GM12878 (cell line): Measurements from ENCODE around the gene MICB. TPM values are rescaled to one million over a fixed set of nuclear protein-coding genes. Genes with fewer than 3 reads are reported as not detected.

Experiments
- ATAC-seq: fragments of 200-7000 bp; cut with Tn5 transposase; 3 replicates; pipeline ENCODE4 v1.9.1; 2020; ENCODE audit warnings: mild to moderate bottlenecking, moderate library complexity
- BruUV-seq: library from RNA; stranded (reverse); fragments of 400-500 nt; replicated peaks from 2 replicates; lab custom pipeline; 2021; lab: Mats Ljungman, UMichigan
- CTCF ChIA-PET: fragments of 300-600 bp; sonication (Branson Sonifier 250); formaldehyde crosslinking; extraction: SDS; loops from one replicate; lab custom pipeline; 2021; ENCODE audit warnings: inconsistent platforms; lab: Yijun Ruan, JAX
- POLR2A ChIA-PET: fragments of 350-600 bp; formaldehyde crosslinking; extraction: SDS; loops from one replicate; lab custom pipeline; 2021; ENCODE audit warnings: inconsistent platforms; lab: Charles Lee
- RAD21 ChIA-PET: fragments of 300-600 bp; sonication (Branson Sonifier 250); formaldehyde crosslinking; loops from one replicate; lab custom pipeline; 2023; ENCODE audit warnings: antibody characterized with exemption; ENCODE audit not compliant: unreplicated experiment; lab: Charles Lee
- SMC1A ChIA-PET: fragments of 300-600 bp; sonication (Branson Sonifier 250); formaldehyde crosslinking; loops from one replicate; lab custom pipeline; 2023; ENCODE audit not compliant: unreplicated experiment, uncharacterized antibody; lab: Charles Lee
- DNase-seq: peaks from one replicate; pipeline ENCODE4 v3.0.0-alpha.2; 2011; ENCODE audit warnings: low read depth, low spot score
- FAIRE-seq: peaks from 3 replicates; lab custom pipeline; 2011; peaks lifted over from hg19 to GRCh38; lab: Jason Lieb, UNC
- H2AFZ ChIP-seq: 2 replicates; pipeline ENCODE4 v1.6.0; 2011; ENCODE audit warnings: low read depth, low read length, control low read depth; ENCODE audit not compliant: control insufficient read depth
- H3K27ac ChIP-seq: 2 replicates; pipeline ENCODE4 v1.5.1; 2011; ENCODE audit warnings: control low read depth; ENCODE audit not compliant: control insufficient read depth, insufficient read depth
- H3K27me3 ChIP-seq, 2 experiments: replicated peaks in 1 of 2; 2 replicates each; pipeline versions ENCODE4 v1.6.0 to v1.6.1; 2011; ENCODE audit warnings: low read length in 1 of 2; ENCODE audit not compliant: control insufficient read depth in 2 of 2, insufficient read depth in 2 of 2
- H3K36me3 ChIP-seq, 2 experiments: 2 replicates each; pipeline ENCODE4 v1.5.1; 2011; ENCODE audit warnings: low read length in 1 of 2; ENCODE audit not compliant: control insufficient read depth in 2 of 2, insufficient read depth in 2 of 2
- H3K4me1 ChIP-seq: 2 replicates; pipeline ENCODE4 v1.6.1; 2011; ENCODE audit warnings: mild to moderate bottlenecking, low read length, moderate library complexity, mixed read lengths; ENCODE audit not compliant: control insufficient read depth, insufficient read depth
- H3K4me2 ChIP-seq: 2 replicates; pipeline ENCODE4 v1.6.0; 2011; ENCODE audit warnings: control low read depth; ENCODE audit not compliant: control insufficient read depth, insufficient read depth
- H3K4me3 ChIP-seq: fragments of 200-600 bp; sonication (generic); 2 replicates; pipeline ENCODE4 v1.5.1; 2016
- H3K79me2 ChIP-seq: 2 replicates; pipeline ENCODE4 v1.6.0; 2011; ENCODE audit warnings: low read length; ENCODE audit not compliant: control insufficient read depth, insufficient read depth
- H3K9ac ChIP-seq: 2 replicates; pipeline ENCODE4 v1.8.0; 2011; ENCODE audit warnings: low read length, control low read depth, mixed read lengths; ENCODE audit not compliant: control insufficient read depth, insufficient read depth
- H3K9me3 ChIP-seq: replicated peaks from 3 replicates; pipeline ENCODE4 v1.5.1; 2011; ENCODE audit warnings: mild to moderate bottlenecking, low read length; ENCODE audit not compliant: control insufficient read depth, insufficient read depth
- H4K20me1 ChIP-seq: 2 replicates; pipeline ENCODE4 v1.6.0; 2011; ENCODE audit not compliant: control insufficient read depth, insufficient read depth
- ASH2L ChIP-seq: fragments of 300-600, 200-600 bp; sonication (generic); IDR thresholded peaks from 2 replicates; pipeline ENCODE4 v1.6.1; 2017; ENCODE audit warnings: low read depth, mild to moderate bottlenecking, borderline replicate concordance
- BCL11A ChIP-seq: IDR thresholded peaks from 2 replicates; pipeline ENCODE4 v1.6.1; 2011; ENCODE audit warnings: low read depth, low read length
- CEBPZ ChIP-seq: fragments of 150-350 bp; IDR thresholded peaks from 2 replicates; pipeline ENCODE4 v1.6.1; 2016; ENCODE audit warnings: low read depth, low read length
- CHD1 ChIP-seq: IDR thresholded peaks from 2 replicates; pipeline ENCODE4 v1.6.1; 2012; ENCODE audit warnings: low read depth, low read length, improper control_type of control experiment
- CREM ChIP-seq: IDR thresholded peaks from 2 replicates; pipeline ENCODE4 v1.6.1; 2014; ENCODE audit warnings: antibody characterized with exemption, low read depth
- ESRRA ChIP-seq: IDR thresholded peaks from 2 replicates; pipeline ENCODE4 v1.6.1; 2012; ENCODE audit warnings: mild to moderate bottlenecking, low read length, improper control_type of control experiment
- FOXM1 ChIP-seq: IDR thresholded peaks from 2 replicates; pipeline ENCODE4 v1.6.1; 2012; ENCODE audit warnings: low read depth, mild to moderate bottlenecking, inconsistent platforms, low read length, moderate library complexity
- IKZF1 ChIP-seq: fragments of 450-650 bp; conservative IDR thresholded peaks from 2 replicates; pipeline ENCODE4 v1.6.1; 2017; ENCODE audit warnings: antibody characterized with exemption, mild to moderate bottlenecking
- KAT2A ChIP-seq: conservative IDR thresholded peaks from 2 replicates; pipeline ENCODE4 v1.6.1; 2011; ENCODE audit warnings: low read depth, low read length; ENCODE audit not compliant: control insufficient read depth
- KDM1A ChIP-seq: fragments of 200-600 bp; sonication (generic); IDR thresholded peaks from 2 replicates; pipeline ENCODE4 v1.6.1; 2016; ENCODE audit warnings: borderline replicate concordance
- KLF5 ChIP-seq: fragments of 450-650 bp; IDR thresholded peaks from 2 replicates; pipeline ENCODE4 v1.6.1; 2014; ENCODE audit warnings: mild to moderate bottlenecking; ENCODE audit not compliant: partially characterized antibody
- MYB ChIP-seq: fragments of 150-350 bp; IDR thresholded peaks from 2 replicates; pipeline ENCODE4 v1.6.1; 2014; ENCODE audit warnings: mild to moderate bottlenecking, low read depth, low read length, borderline replicate concordance
- NR2C1 ChIP-seq: fragments of 450-650 bp; IDR thresholded peaks from 2 replicates; pipeline ENCODE4 v1.6.1; 2017; ENCODE audit warnings: antibody characterized with exemption, mild to moderate bottlenecking, moderate library complexity
- PBX3 ChIP-seq: IDR thresholded peaks from 2 replicates; pipeline ENCODE4 v1.6.1; 2011; ENCODE audit warnings: mild to moderate bottlenecking, low read depth, low read length, moderate library complexity; ENCODE audit not compliant: insufficient replicate concordance
- SUZ12 ChIP-seq: fragments of 200-600 bp; sonication (generic); IDR thresholded peaks from one replicate; pipeline ENCODE4 v1.6.1; 2018; ENCODE audit warnings: antibody characterized with exemption, mild to moderate bottlenecking; ENCODE audit not compliant: unreplicated experiment
- ZNF592 ChIP-seq: fragments of 450-650 bp; IDR thresholded peaks from 2 replicates; pipeline ENCODE4 v1.6.1; 2017; ENCODE audit warnings: mild to moderate bottlenecking, moderate library complexity
- WGBS: methylation state at CpG from one replicate; pipeline ENCODE4 v1.1.6; 2016; ENCODE audit warnings: low lambda C conversion rate; ENCODE audit not compliant: insufficient replicate concordance, insufficient coverage; ENCODE audit errors: missing lambda C conversion rate; 5-methylcytosine and 5-hydroxymethylcytosine counted together
- in situ Hi-C: fragments of 300-500 bp; cut with MboI; formaldehyde crosslinking; loops from 9 replicates; pipeline ENCODE4 v1.14.3; 2018; ENCODE audit warnings: mixed read lengths
- intact Hi-C: fragments of 100-400 bp; cut with micrococcal nuclease; formaldehyde crosslinking; loops from one replicate; pipeline ENCODE4 v1.14.2; 2022; ENCODE audit not compliant: unreplicated experiment
- polyA plus RNA-seq, 11 experiments: library from polyadenylated mRNA; depleted of rRNA in 4 of 11; unstranded in 6 of 11; stranded (reverse) in 5 of 11; fragments of >200 nt; fragmentation: Nextera tagmentation in 4 of 11; fragmentation: Illumina TruSeq in 1 of 11; extraction: Ambion mirVana in 4 of 11; extraction: Trizol in 1 of 11; gene quantifications; 1 replicate in 1 of 11; 2 replicates in 10 of 11; pipeline versions ENCODE4 v1.2.1 to v1.2.3, GENCODE V29; 2011 to 2016; ENCODE audit warnings: inconsistent platforms in 2 of 11, missing spikeins in 2 of 11, low read depth in 1 of 11
- total RNA-seq, 4 experiments: library from RNA; depleted of rRNA in 3 of 4; stranded (reverse); fragments of >200 nt in 3 of 4; fragmentation: Illumina TruSeq in 1 of 4; extraction: Trizol in 1 of 4; gene quantifications; 2 replicates each; pipeline versions ENCODE4 v1.2.1 to v1.2.3, GENCODE V29; 2013 to 2021

The MICB gene
- total and polyA plus RNA-seq, 10 of the 15 experiments (the other 5 are each of a cell fraction or from before 2014, with no cell fraction given): 9.0 to 37.1 (median 17.8) TPM

- TF ChIP-seq ZNF592 (no peak), KDM1A (no peak), IKZF1 (no peak), BCL11A (no peak), KAT2A (no peak), KLF5 (no peak), ASH2L (no peak)
These were observed 14.6 kb upstream of the MICB start (continued) for GRCh38 chr6:31483392-31483791.

GRCh38 chr6:31485055-31485454 is 12.9 kb upstream of the MICB start:
- 76% methylated on average over 1 of the region's 1 CpG for WGBS
- no TSS peak for BruUV-seq
- in situ Hi-C loops: no loop called here

More at GRCh38 chr6:31485055-31485454, 12.9 kb upstream of the MICB start:
- no peak overlapping the region for H3K9ac ChIP-seq
- H4K20me1 ChIP-seq: no peaks in the 10 kb centered on the region
- H3K27me3 ChIP-seq: no peaks in the 10 kb centered on the region
- POLR2A ChIA-PET: no interaction called here
- no peak overlapping the region for H3K4me3 ChIP-seq
- SMC1A ChIA-PET: no interaction called here
- no peak overlapping the region for H2AFZ ChIP-seq
- CTCF ChIA-PET: no interaction called here
- TF ChIP-seq CHD1: no peak
- TF ChIP-seq PBX3: no peak
- no peak for TF ChIP-seq ESRRA
- no peak for TF ChIP-seq SUZ12
- no peak for TF ChIP-seq NR2C1
- no peak for TF ChIP-seq CREM
- no peak for TF ChIP-seq CEBPZ
- TF ChIP-seq FOXM1: no peak
- no peak for TF ChIP-seq MYB
- H3K79me2 ChIP-seq: no peaks in the 10 kb centered on the region
- H3K4me2 ChIP-seq: no peak overlapping the region
- no peak for ATAC-seq
- no peak for FAIRE-seq
- peaks cover 4% of the 10 kb centered on the region; the same call in 1 of the 2 replicates for H3K4me1 ChIP-seq
- intact Hi-C loops: loop anchor here (2.0 kb wide), 1 partner anchor 96 kb away; no protein-coding TSS in a partner anchor
- no peak for DNase-seq
- no peaks in the 10 kb centered on the region; the same call in 2 of the 3 replicates for H3K9me3 ChIP-seq
- no peak overlapping the region for H3K27ac ChIP-seq
- H3K36me3 ChIP-seq: no peaks in the 10 kb centered on the region
- RAD21 ChIA-PET: interaction anchor here (0.6 kb wide), 1 partner anchor 95 kb away, joined by 3 read pairs; no protein-coding TSS in a partner anchor
